Psoas muscle (tissue), 8 donors: ENCODE measurements around the gene GPAT3. TPM values are rescaled to one million over a fixed set of nuclear protein-coding genes. Genes with fewer than 3 reads are reported as not detected.

Experiments
- ATAC-seq, 4 donors: fragments of 200-7000 bp; cut with Tn5 transposase; one replicate each; pipeline ENCODE4 v1.9.1; 2020; ENCODE audit warnings: moderate library complexity in 3 of 4, mild to moderate bottlenecking in 2 of 4
- DNase-seq, 2 donors: peaks; one replicate each; pipeline ENCODE4 v3.0.0-alpha.2; 2020
- H3K27ac ChIP-seq: fragments of 200-600 bp; one replicate; pipeline ENCODE4 v1.8.0; 2022
- H3K27me3 ChIP-seq, 3 donors: fragments of 200-600 bp in 1 of 3; one replicate each; pipeline versions ENCODE4 v1.6.1 to v1.8.0; 2013 to 2022; ENCODE audit warnings: low read length in 2 of 3, mild to moderate bottlenecking in 2 of 3, moderate library complexity in 1 of 3; ENCODE audit not compliant: insufficient read depth in 3 of 3
- H3K36me3 ChIP-seq, 2 donors: fragments of 200-600 bp in 1 of 2; one replicate each; pipeline versions ENCODE4 v1.6.1 to v1.8.0; 2013 to 2022; ENCODE audit warnings: low read depth in 1 of 2, mild to moderate bottlenecking in 1 of 2, moderate library complexity in 1 of 2; ENCODE audit not compliant: insufficient read depth in 1 of 2
- H3K4me1 ChIP-seq: fragments of 200-600 bp; one replicate; pipeline ENCODE4 v1.8.0; 2022
- H3K4me3 ChIP-seq: fragments of 200-600 bp; one replicate; pipeline ENCODE4 v1.8.0; 2022; ENCODE audit warnings: mild to moderate bottlenecking
- H3K9me3 ChIP-seq: fragments of 200-600 bp; one replicate; pipeline ENCODE4 v1.8.0; 2022
- WGBS, 3 donors: extraction: QIAGEN DNeasy Blood & Tissue Kit; methylation state at CpG; one replicate each; pipeline versions ENCODE4 v1.1.6 to v1.1.7; 2013; 5-methylcytosine and 5-hydroxymethylcytosine counted together
- intact Hi-C, 2 donors: fragments of 100-400 bp; cut with DNase I; formaldehyde crosslinking; loops; one replicate each; pipeline versions ENCODE4 v1.11.0 to v1.14.2; 2022
- polyA plus RNA-seq, 3 donors: library from polyadenylated mRNA; stranded (reverse); fragments of 200-250 nt; gene quantifications; one replicate each; pipeline ENCODE4 v1.2.3, GENCODE V29; 2013
- total RNA-seq, 4 donors: library from RNA; stranded (reverse); fragmentation: NEBNext Ultra II Directional in 2 of 4; extraction: Animal tissue kit (Norgen Biotek cat#: 25700) in 2 of 4; gene quantifications; one replicate each; pipeline versions ENCODE4 v1.2.1 to v1.2.4, GENCODE V29; 2021 to 2023
- TF ChIP-seq, protein P1 (sequence below): fragments of 200-600 bp; IDR thresholded peaks from one replicate; pipeline ENCODE4 v1.8.0; 2022; ENCODE audit warnings: antibody characterized with exemption
- donor health status: healthy with polysubstance abuse.
- donor health status: DM: no; HTN: no; CAD: no; lungs with moderate emphysema.
- donor health status: Bipolar disorder and iron deficiency.
- donor health status: healthy.
- donor health status: DM: yes; HTN: yes; CAD: no.
- donor health status: DM: no; HTN: no; CAD: no.
- donor health status: DM: no; HTN: no; CAD: no.
- donor health status: DM: yes; HTN: yes; CAD: no.

The GPAT3 gene
- total and polyA plus RNA-seq, 7 donors: 18.9 to 108 (median 42.0) TPM

DNA sequence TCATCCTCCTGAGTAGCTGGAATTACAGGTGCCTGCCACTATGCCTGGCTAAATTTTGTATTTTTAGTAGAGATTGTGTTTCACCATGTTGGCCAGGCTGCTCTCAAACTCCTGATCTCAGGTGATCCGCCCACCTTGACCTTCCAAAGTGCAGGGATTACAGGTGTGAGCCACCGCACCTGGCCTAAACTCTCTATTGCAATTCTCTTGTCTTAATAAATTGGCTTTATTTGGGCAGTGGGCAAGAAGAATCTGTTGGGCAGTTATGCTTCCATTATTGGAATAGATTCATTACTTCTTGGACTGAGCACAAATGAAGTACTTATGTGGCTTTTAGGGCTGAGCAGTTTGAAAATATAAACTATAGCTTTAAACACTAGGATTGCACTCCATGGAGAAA is 8.2 kb upstream of the GPAT3 start:
- H3K9me3 ChIP-seq: no peaks in the 10 kb centered on the region
- TF ChIP-seq, protein P1, sequence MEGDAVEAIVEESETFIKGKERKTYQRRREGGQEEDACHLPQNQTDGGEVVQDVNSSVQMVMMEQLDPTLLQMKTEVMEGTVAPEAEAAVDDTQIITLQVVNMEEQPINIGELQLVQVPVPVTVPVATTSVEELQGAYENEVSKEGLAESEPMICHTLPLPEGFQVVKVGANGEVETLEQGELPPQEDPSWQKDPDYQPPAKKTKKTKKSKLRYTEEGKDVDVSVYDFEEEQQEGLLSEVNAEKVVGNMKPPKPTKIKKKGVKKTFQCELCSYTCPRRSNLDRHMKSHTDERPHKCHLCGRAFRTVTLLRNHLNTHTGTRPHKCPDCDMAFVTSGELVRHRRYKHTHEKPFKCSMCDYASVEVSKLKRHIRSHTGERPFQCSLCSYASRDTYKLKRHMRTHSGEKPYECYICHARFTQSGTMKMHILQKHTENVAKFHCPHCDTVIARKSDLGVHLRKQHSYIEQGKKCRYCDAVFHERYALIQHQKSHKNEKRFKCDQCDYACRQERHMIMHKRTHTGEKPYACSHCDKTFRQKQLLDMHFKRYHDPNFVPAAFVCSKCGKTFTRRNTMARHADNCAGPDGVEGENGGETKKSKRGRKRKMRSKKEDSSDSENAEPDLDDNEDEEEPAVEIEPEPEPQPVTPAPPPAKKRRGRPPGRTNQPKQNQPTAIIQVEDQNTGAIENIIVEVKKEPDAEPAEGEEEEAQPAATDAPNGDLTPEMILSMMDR: no peak
- WGBS, 3 donors: 88 to 98% (median 88%) methylated on average over 2 of the region's 2 CpGs
- no peak for DNase-seq
- no peak overlapping the region for H3K4me3 ChIP-seq
- H3K36me3 ChIP-seq: no peaks in the 10 kb centered on the region
- ATAC-seq: no peak
- no peak overlapping the region for H3K27ac ChIP-seq
- H3K27me3 ChIP-seq: no peaks in the 10 kb centered on the region
- intact Hi-C loops: no loop called here
- H3K4me1 ChIP-seq: no peaks in the 10 kb centered on the region

DNA sequence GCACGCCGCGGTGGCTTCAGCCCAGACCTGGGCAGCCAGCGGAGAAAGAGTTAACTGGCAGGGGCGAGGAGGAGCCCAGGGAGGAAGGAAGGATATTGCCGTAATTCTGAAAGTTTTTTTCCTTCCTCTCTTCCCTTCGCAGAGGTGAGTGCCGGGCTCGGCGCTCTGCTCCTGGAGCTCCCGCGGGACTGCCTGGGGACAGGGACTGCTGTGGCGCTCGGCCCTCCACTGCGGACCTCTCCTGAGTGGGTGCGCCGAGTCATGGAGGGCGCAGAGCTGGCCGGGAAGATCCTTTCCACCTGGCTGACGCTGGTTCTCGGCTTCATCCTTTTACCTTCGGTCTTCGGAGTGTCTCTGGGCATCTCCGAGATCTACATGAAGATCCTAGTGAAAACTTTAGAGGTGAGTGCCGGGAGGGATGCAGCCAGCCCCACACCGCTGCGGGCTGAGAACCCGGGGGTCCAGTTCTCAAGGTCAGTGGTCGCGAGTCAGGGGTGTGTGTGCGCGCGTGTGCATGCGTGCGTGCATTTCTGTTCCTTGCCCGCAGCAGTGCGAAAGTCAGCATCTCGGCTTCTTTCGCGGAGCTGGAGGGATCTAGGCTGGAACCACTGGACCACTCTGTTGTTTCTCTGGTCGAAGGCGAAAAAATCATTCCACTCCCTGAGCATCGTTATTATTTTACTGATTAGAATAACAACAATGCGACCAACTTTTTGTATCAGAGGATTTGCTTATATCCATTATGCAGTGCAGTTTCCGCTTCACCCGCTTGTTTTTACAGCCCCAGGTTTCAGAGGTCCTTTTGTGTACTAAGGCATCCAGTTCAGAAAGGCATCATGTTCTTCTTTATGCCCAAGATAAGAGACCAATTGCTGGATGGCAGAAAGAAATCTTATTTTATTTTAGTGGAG is 709 bp downstream of the GPAT3 start:
- peak; percentile 14 to 49 for DNase-seq
- H3K27ac ChIP-seq: peak overlapping the region; percentile 96
- WGBS, 3 donors: 5 to 8% (median 7%) methylated on average over 38 to 46 of the region's 46 CpGs

DNA sequence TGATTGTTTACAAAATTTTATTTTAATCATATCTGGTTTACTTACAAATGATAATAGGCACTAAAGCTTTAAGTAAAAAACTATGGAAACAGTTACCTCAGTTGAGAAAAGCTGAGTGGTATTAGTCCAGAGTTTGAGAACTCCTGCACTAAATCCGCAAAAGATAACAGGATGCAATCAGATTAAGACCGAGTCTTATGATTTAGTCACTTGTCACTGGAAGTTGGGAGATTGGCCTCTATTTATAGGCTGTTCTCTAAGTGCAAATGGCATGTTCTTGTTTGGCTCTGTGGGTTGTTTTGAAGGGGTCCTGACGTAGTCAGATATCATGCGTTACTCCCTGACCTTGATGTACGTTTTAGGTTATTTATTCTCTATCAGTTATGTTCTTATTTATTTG is 6.3 kb downstream of the GPAT3 start:
- 29 to 39% (median 31%) methylated on average over 5 of the region's 5 CpGs for WGBS, 3 donors
- ATAC-seq: peak; percentile 65 to 77 (median 72)
- H3K27ac ChIP-seq: peak overlapping the region; percentile 96

More for the DNA sequence above, 709 bp downstream of the GPAT3 start:
- no peaks in the 10 kb centered on the region for H3K36me3 ChIP-seq
- H3K27me3 ChIP-seq: no peaks in the 10 kb centered on the region
- peak; percentile 43 to 64 (median 47) for ATAC-seq
- H3K4me1 ChIP-seq: peaks cover 22% of the 10 kb centered on the region
- no peaks in the 10 kb centered on the region for H3K9me3 ChIP-seq
- intact Hi-C loops: loop anchor here in 1 of 2 donors (5.0 kb wide), 2 partner anchors 36 to 81 kb away; no protein-coding TSS in a partner anchor
- H3K4me3 ChIP-seq: peak overlapping the region; percentile 80
- TF ChIP-seq, protein P1: no peak

DNA sequence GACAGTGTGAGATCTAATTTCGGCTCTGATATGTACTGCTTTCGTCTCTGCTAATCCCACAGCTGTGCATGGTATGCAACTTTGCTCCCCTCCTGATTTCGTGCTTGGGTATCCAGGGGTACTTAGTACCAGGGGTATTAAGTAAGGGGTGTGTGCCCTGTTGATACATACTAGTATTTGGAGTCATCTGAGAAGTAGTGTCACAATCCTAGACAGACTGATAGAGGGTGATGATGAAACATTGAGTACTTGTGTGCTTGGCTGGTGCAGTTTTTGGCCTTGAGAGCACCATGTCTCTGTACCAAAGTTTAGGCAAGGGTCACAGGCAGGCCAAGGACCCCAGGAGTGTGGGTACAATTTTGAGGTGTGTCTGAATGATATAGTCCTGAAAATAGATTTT is 10.9 kb downstream of the GPAT3 start:
- peak; percentile 38 to 81 (median 78) for ATAC-seq
- Histone ChIP-seq H3K4me1 (peaks cover 54% of the 10 kb centered on the region), H3K9me3 (no peaks in the 10 kb centered on the region), H3K27ac (peak overlapping the region; percentile 96), H3K36me3 (peaks cover 0 to 9% of the 10 kb centered on the region in 2 donors), H3K4me3 (no peak overlapping the region), H3K27me3 (no peaks in the 10 kb centered on the region)
- DNase-seq: no peak
- WGBS, 3 donors: 24 to 40% (median 33%) methylated on average over 3 of the region's 3 CpGs
- TF ChIP-seq, protein P1: no peak
- intact Hi-C loops: no loop called here

More for the DNA sequence above, 6.3 kb downstream of the GPAT3 start:
- DNase-seq: no peak
- H3K9me3 ChIP-seq: no peaks in the 10 kb centered on the region
- intact Hi-C loops: no loop called here
- peaks cover 0 to 9% of the 10 kb centered on the region in 2 donors for H3K36me3 ChIP-seq
- no peaks in the 10 kb centered on the region for H3K27me3 ChIP-seq
- TF ChIP-seq, protein P1: no peak
- peaks cover 37% of the 10 kb centered on the region for H3K4me1 ChIP-seq
- no peak overlapping the region for H3K4me3 ChIP-seq
